WTC11 (cell line): ENCODE results near the gene DNM3. TPM values are rescaled to one million over a fixed set of nuclear protein-coding genes. Genes with fewer than 3 reads are reported as not detected.

Experiments
- ATAC-seq: fragments of 200-7000 bp; cut with Tn5 transposase; 2 replicates; pipeline ENCODE4 v1.10.0; 2021; ENCODE audit warnings: mild to moderate bottlenecking, moderate library complexity
- CTCF ChIA-PET: fragments of 300-600 bp; sonication (Branson Sonifier 250); formaldehyde crosslinking; loops from one replicate; lab custom pipeline; 2021; ENCODE audit warnings: antibody characterized with exemption; lab: Charles Lee
- POLR2A ChIA-PET: fragments of 350-600 bp; sonication (Branson Sonifier 250); formaldehyde crosslinking; loops from one replicate; lab custom pipeline; 2021; ENCODE audit warnings: antibody characterized with exemption; lab: Charles Lee
- DNase-seq: peaks from one replicate; pipeline ENCODE4 v3.0.0; 2021; ENCODE audit warnings: low spot score
- H3K27ac Mint-ChIP-seq: 2 replicates; pipeline ENCODE4 v1.8.0; 2021; ENCODE audit warnings: mixed read lengths
- H3K27me3 Mint-ChIP-seq: 2 replicates; pipeline ENCODE4 v1.8.0; 2021; ENCODE audit warnings: low read depth, mild to moderate bottlenecking, moderate library complexity, mixed read lengths
- H3K36me3 Mint-ChIP-seq: 2 replicates; pipeline ENCODE4 v1.8.0; 2021; ENCODE audit warnings: mixed read lengths
- H3K4me1 Mint-ChIP-seq: 2 replicates; pipeline ENCODE4 v1.8.0; 2022; ENCODE audit warnings: mixed read lengths
- H3K4me3 Mint-ChIP-seq: 2 replicates; pipeline ENCODE4 v1.8.0; 2021; ENCODE audit warnings: mild to moderate bottlenecking, moderate library complexity, mixed read lengths
- H3K9me3 Mint-ChIP-seq: 2 replicates; pipeline ENCODE4 v1.8.0; 2021; ENCODE audit warnings: mixed read lengths
- ATF1 ChIP-seq: sonication (generic); formaldehyde crosslinking; IDR thresholded peaks from 2 replicates; pipeline ENCODE4 v1.8.1; 2023; ENCODE audit warnings: mild to moderate bottlenecking, moderate library complexity, missing genetic modification reagents
- CDX4 ChIP-seq: fragments of 250-450 bp; sonication (Bioruptor Pico); IDR thresholded peaks from 2 replicates; pipeline ENCODE4 v1.9.0; 2021; ENCODE audit warnings: moderate library complexity, mild to moderate bottlenecking, inconsistent platforms, borderline replicate concordance
- CREM ChIP-seq: sonication (generic); formaldehyde crosslinking; IDR thresholded peaks from 2 replicates; pipeline ENCODE4 v1.8.1; 2022; ENCODE audit warnings: mild to moderate bottlenecking, missing genetic modification reagents, moderate library complexity
- FOXJ3 ChIP-seq: sonication (generic); formaldehyde crosslinking; IDR thresholded peaks from 2 replicates; pipeline ENCODE4 v1.9.0; 2021; ENCODE audit warnings: missing genetic modification reagents, mild to moderate bottlenecking, borderline replicate concordance
- GRHL2 ChIP-seq: fragments of 250-450 bp; sonication (Bioruptor Pico); IDR thresholded peaks from 2 replicates; pipeline ENCODE4 v1.8.0; 2022; ENCODE audit warnings: mild to moderate bottlenecking, moderate library complexity; ENCODE audit not compliant: insufficient replicate concordance, severe bottlenecking
- GTF2I ChIP-seq: fragments of 250-450 bp; sonication (Bioruptor Pico); conservative IDR thresholded peaks from 2 replicates; pipeline ENCODE4 v1.4.0; 2021; ENCODE audit warnings: mild to moderate bottlenecking
- IRF1 ChIP-seq: sonication (generic); formaldehyde crosslinking; IDR thresholded peaks from 2 replicates; pipeline ENCODE4 v1.8.0; 2023; ENCODE audit warnings: missing genetic modification reagents
- IRF2 ChIP-seq: sonication (generic); formaldehyde crosslinking; IDR thresholded peaks from 2 replicates; pipeline ENCODE4 v1.8.0; 2022; ENCODE audit warnings: low read depth, missing genetic modification reagents, borderline replicate concordance
- JAZF1 ChIP-seq: fragments of 250-450 bp; sonication (Bioruptor Pico); IDR thresholded peaks from 2 replicates; pipeline ENCODE4 v1.9.0; 2021; ENCODE audit warnings: moderate library complexity, mild to moderate bottlenecking, inconsistent platforms
- MXD4 ChIP-seq: fragments of 250-450 bp; sonication (Bioruptor Pico); IDR thresholded peaks from 2 replicates; pipeline ENCODE4 v1.8.0; 2021; ENCODE audit warnings: mild to moderate bottlenecking, moderate library complexity, borderline replicate concordance
- NFYB ChIP-seq: sonication (generic); formaldehyde crosslinking; conservative IDR thresholded peaks from 2 replicates; pipeline ENCODE4 v1.8.0; 2022; ENCODE audit warnings: low read depth, missing genetic modification reagents
- NR3C1 ChIP-seq: sonication (generic); formaldehyde crosslinking; conservative IDR thresholded peaks from 2 replicates; pipeline ENCODE4 v1.8.1; 2023; ENCODE audit warnings: low read depth, mild to moderate bottlenecking, missing genetic modification reagents
- OVOL2 ChIP-seq: fragments of 250-450 bp; sonication (Bioruptor Pico); IDR thresholded peaks from 2 replicates; pipeline ENCODE4 v1.9.0; 2021; ENCODE audit warnings: mild to moderate bottlenecking, borderline replicate concordance
- PRRX2 ChIP-seq: fragments of 250-450 bp; sonication (Bioruptor Pico); IDR thresholded peaks from 2 replicates; pipeline ENCODE4 v1.8.0; 2021; ENCODE audit warnings: mild to moderate bottlenecking
- STAT6 ChIP-seq: sonication (generic); formaldehyde crosslinking; conservative IDR thresholded peaks from 2 replicates; pipeline ENCODE4 v1.8.1; 2023; ENCODE audit warnings: mild to moderate bottlenecking, low read depth, missing genetic modification reagents, moderate library complexity
- TCF7 ChIP-seq: sonication (generic); formaldehyde crosslinking; IDR thresholded peaks from 2 replicates; pipeline ENCODE4 v1.8.0; 2022; ENCODE audit warnings: mild to moderate bottlenecking, low read depth, missing genetic modification reagents, moderate library complexity
- TEAD1 ChIP-seq: sonication (generic); formaldehyde crosslinking; IDR thresholded peaks from 2 replicates; pipeline ENCODE4 v1.8.0; 2022; ENCODE audit warnings: mild to moderate bottlenecking, missing genetic modification reagents
- USF1 ChIP-seq: sonication (generic); formaldehyde crosslinking; IDR thresholded peaks from 2 replicates; pipeline ENCODE4 v1.8.0; 2022; ENCODE audit warnings: mild to moderate bottlenecking, missing genetic modification reagents
- ZNF121 ChIP-seq: sonication (generic); formaldehyde crosslinking; IDR thresholded peaks from 2 replicates; pipeline ENCODE4 v1.8.0; 2023; ENCODE audit warnings: missing genetic modification reagents
- ZSCAN18 ChIP-seq: fragments of 250-450 bp; sonication (Bioruptor Pico); IDR thresholded peaks from 2 replicates; pipeline ENCODE4 v2.1.2; 2022; ENCODE audit warnings: mild to moderate bottlenecking, moderate library complexity
- total RNA-seq: library from RNA; stranded (reverse); gene quantifications from 3 replicates; pipeline ENCODE4 v1.2.3, GENCODE V29; 2021
- TF ChIP-seq, protein P1 (sequence below): sonication (generic); formaldehyde crosslinking; conservative IDR thresholded peaks from 2 replicates; pipeline ENCODE4 v1.8.1; 2022; ENCODE audit warnings: mild to moderate bottlenecking, missing genetic modification reagents
- TF ChIP-seq, protein P2 (sequence below): sonication (generic); formaldehyde crosslinking; IDR thresholded peaks from 2 replicates; pipeline ENCODE4 v1.8.1; 2023; ENCODE audit warnings: mild to moderate bottlenecking, moderate library complexity, missing genetic modification reagents
- TF ChIP-seq, protein P3 (sequence below): fragments of 250-450 bp; sonication (Bioruptor Pico); IDR thresholded peaks from 2 replicates; pipeline ENCODE4 v1.8.0; 2021; ENCODE audit warnings: mild to moderate bottlenecking

DNM3 gene
- total RNA-seq, 1 experiment from 2014 or later: 1.9 TPM

DNA sequence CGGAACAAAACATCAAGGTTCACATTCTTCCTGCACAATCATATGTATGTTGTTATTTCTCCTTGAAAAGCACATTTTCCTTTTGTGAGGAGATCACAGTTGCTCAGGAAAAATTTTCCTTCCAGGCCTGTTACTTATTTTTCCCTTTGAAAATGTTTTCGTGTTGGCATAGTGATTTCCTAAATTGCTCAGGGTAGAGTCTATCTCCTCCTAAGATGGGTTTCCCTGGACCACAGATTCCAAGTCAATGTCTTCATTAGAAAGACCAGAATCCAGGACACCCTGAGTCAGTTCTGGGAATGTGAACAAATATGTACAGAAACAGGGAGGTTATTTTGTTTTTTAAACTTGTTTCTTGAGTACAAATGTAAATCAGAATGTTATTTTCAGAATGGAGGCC lies 484.8 kb downstream of the DNM3 start (continued):
- no peak for TF ChIP-seq NR3C1 (CRISPR knock-in tag)
- no peak for TF ChIP-seq NFYB (CRISPR knock-in tag)
- TF ChIP-seq, protein P1, sequence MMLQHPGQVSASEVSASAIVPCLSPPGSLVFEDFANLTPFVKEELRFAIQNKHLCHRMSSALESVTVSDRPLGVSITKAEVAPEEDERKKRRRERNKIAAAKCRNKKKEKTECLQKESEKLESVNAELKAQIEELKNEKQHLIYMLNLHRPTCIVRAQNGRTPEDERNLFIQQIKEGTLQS: no peak

- H3K4me3 Mint-ChIP-seq: no peak overlapping the region
- H3K9me3 Mint-ChIP-seq: peaks cover 11% of the 10 kb centered on the region
- DNase-seq: no peak
- TF ChIP-seq GTF2I (no peak), CDX4 (CRISPR knock-in tag) (no peak), ATF1 (CRISPR knock-in tag) (no peak), TEAD1 (CRISPR knock-in tag) (no peak), FOXJ3 (CRISPR knock-in tag) (no peak), MXD4 (CRISPR knock-in tag) (no peak), PRRX2 (no peak), GRHL2 (CRISPR knock-in tag) (no peak), USF1 (CRISPR knock-in tag) (no peak)
- TF ChIP-seq, protein P2, sequence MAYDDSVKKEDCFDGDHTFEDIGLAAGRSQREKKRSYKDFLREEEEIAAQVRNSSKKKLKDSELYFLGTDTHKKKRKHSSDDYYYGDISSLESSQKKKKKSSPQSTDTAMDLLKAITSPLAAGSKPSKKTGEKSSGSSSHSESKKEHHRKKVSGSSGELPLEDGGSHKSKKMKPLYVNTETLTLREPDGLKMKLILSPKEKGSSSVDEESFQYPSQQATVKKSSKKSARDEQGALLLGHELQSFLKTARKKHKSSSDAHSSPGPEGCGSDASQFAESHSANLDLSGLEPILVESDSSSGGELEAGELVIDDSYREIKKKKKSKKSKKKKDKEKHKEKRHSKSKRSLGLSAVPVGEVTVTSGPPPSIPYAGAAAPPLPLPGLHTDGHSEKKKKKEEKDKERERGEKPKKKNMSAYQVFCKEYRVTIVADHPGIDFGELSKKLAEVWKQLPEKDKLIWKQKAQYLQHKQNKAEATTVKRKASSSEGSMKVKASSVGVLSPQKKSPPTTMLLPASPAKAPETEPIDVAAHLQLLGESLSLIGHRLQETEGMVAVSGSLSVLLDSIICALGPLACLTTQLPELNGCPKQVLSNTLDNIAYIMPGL (CRISPR knock-in tag): no peak
- TF ChIP-seq, protein P3, sequence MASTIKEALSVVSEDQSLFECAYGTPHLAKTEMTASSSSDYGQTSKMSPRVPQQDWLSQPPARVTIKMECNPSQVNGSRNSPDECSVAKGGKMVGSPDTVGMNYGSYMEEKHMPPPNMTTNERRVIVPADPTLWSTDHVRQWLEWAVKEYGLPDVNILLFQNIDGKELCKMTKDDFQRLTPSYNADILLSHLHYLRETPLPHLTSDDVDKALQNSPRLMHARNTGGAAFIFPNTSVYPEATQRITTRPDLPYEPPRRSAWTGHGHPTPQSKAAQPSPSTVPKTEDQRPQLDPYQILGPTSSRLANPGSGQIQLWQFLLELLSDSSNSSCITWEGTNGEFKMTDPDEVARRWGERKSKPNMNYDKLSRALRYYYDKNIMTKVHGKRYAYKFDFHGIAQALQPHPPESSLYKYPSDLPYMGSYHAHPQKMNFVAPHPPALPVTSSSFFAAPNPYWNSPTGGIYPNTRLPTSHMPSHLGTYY: no peak
- TF ChIP-seq, protein P1: no peak
- no peaks in the 10 kb centered on the region; the same call in 1 of the 2 replicates for H3K4me1 Mint-ChIP-seq
- ChIA-PET CTCF (no interaction called here), POLR2A (no interaction called here)
- no peak for ATAC-seq
- H3K27me3 Mint-ChIP-seq: no peaks in the 10 kb centered on the region
- no peak overlapping the region for H3K27ac Mint-ChIP-seq
- no peaks in the 10 kb centered on the region for H3K36me3 Mint-ChIP-seq
Measured at GRCh38 chr1:172328266-172328665, 487.0 kb downstream of the DNM3 start.

- Mint-ChIP-seq H3K27me3 (no peaks in the 10 kb centered on the region), H3K36me3 (no peaks in the 10 kb centered on the region), H3K4me3 (no peak overlapping the region), H3K9me3 (peaks cover 11% of the 10 kb centered on the region)
- DNase-seq: no peak
- CTCF ChIA-PET: no interaction called here
- TF ChIP-seq TCF7 (CRISPR knock-in tag): no peak
- TF ChIP-seq CREM: no peak
- no peak for TF ChIP-seq STAT6
- no peak for TF ChIP-seq IRF2 (CRISPR knock-in tag)
- TF ChIP-seq JAZF1 (CRISPR knock-in tag): no peak
- no peak for TF ChIP-seq ZSCAN18 (CRISPR knock-in tag)
- no peak for TF ChIP-seq ZNF121 (CRISPR knock-in tag)
- no peak for TF ChIP-seq IRF1 (CRISPR knock-in tag)
- TF ChIP-seq OVOL2 (CRISPR knock-in tag): no peak
- TF ChIP-seq, all 79 proteins: peak for 0
- H3K27ac Mint-ChIP-seq: no peak overlapping the region
- POLR2A ChIA-PET: no interaction called here
- no peak for ATAC-seq
- no peaks in the 10 kb centered on the region for H3K4me1 Mint-ChIP-seq
Measured at GRCh38 chr1:172332230-172332629, 490.9 kb downstream of the DNM3 start.
